Lung (tissue), 12 donors: ENCODE results near the gene CLEC10A. TPM values are rescaled to one million over a fixed set of nuclear protein-coding genes. Genes with fewer than 3 reads are reported as not detected.

Experiments
- ATAC-seq: fragments of 200-7000 bp; cut with Tn5 transposase; one replicate; pipeline ENCODE4 v1.9.1; 2020; ENCODE audit warnings: moderate number of reproducible peaks; ENCODE audit not compliant: insufficient read depth, low FRiP score
- DNase-seq, 3 donors: peaks; one replicate each; pipeline ENCODE4 v3.0.0-alpha.2; 2013 to 2017
- H3K27ac ChIP-seq, 2 donors: one replicate each; pipeline ENCODE4 v1.5.1; 2013; ENCODE audit warnings: mild to moderate bottlenecking in 2 of 2, moderate library complexity in 2 of 2, control low read depth in 1 of 2, inconsistent platforms in 1 of 2, low read depth in 1 of 2, low read length in 1 of 2
- H3K27me3 ChIP-seq, 3 donors: one replicate each; pipeline ENCODE4 v1.5.1; 2013; ENCODE audit warnings: low read length in 2 of 3; ENCODE audit not compliant: control insufficient read depth in 3 of 3, insufficient read depth in 3 of 3
- H3K36me3 ChIP-seq, 4 donors: one replicate each; pipeline ENCODE4 v1.5.1; 2013; ENCODE audit warnings: low read length in 4 of 4, mild to moderate bottlenecking in 1 of 4, moderate library complexity in 1 of 4; ENCODE audit not compliant: control insufficient read depth in 4 of 4, insufficient read depth in 4 of 4
- H3K4me1 ChIP-seq, 5 donors: one replicate each; pipeline ENCODE4 v1.5.1; 2013; ENCODE audit warnings: low read length in 5 of 5, mild to moderate bottlenecking in 2 of 5, moderate library complexity in 1 of 5; ENCODE audit not compliant: control insufficient read depth in 5 of 5, insufficient read depth in 5 of 5
- H3K4me3 ChIP-seq: one replicate; pipeline ENCODE4 v1.5.1; 2013; ENCODE audit warnings: mild to moderate bottlenecking, control low read depth, moderate library complexity
- H3K9ac ChIP-seq, 2 donors: one replicate each; pipeline ENCODE4 v1.5.1; 2013; ENCODE audit warnings: low read length in 2 of 2, control low read depth in 1 of 2; ENCODE audit not compliant: insufficient read depth in 1 of 2
- H3K9me3 ChIP-seq, 4 donors: one replicate each; pipeline ENCODE4 v1.5.1; 2013; ENCODE audit warnings: low read length in 3 of 4, mild to moderate bottlenecking in 1 of 4, moderate library complexity in 1 of 4; ENCODE audit not compliant: control insufficient read depth in 4 of 4, insufficient read depth in 3 of 4
- WGBS, 2 donors: extraction: QIAGEN DNeasy Blood & Tissue Kit; methylation state at CpG; one replicate each; pipeline ENCODE4 v1.1.7; 2013; 5-methylcytosine and 5-hydroxymethylcytosine counted together
- polyA plus RNA-seq, 2 donors: library from polyadenylated mRNA; stranded (reverse); fragments of 200-250 nt; gene quantifications; one replicate each; pipeline ENCODE4 v1.2.1, GENCODE V29; 2013
- total RNA-seq, 2 donors: library from RNA; depleted of rRNA in 1 of 2; stranded (reverse); fragments of >200 nt in 1 of 2; gene quantifications; one replicate each; pipeline ENCODE4 v1.2.1, GENCODE V29; 2014 to 2021
- TF ChIP-seq, protein P1 (sequence below): IDR thresholded peaks from 2 replicates; pipeline ENCODE4 v1.5.1; 2012; ENCODE audit warnings: mild to moderate bottlenecking; ENCODE audit errors: control extremely low read depth, extremely low read depth
- donor health status: control.
- donor health status: control.
- donor health status: Bipolar disorder and iron deficiency.
- donor health status: healthy.
- donor health status: DM: yes; HTN: yes; CAD: no.

The CLEC10A gene
- total and polyA plus RNA-seq, 4 donors = 3.7 to 18.4 (median 9.0) TPM

DNA sequence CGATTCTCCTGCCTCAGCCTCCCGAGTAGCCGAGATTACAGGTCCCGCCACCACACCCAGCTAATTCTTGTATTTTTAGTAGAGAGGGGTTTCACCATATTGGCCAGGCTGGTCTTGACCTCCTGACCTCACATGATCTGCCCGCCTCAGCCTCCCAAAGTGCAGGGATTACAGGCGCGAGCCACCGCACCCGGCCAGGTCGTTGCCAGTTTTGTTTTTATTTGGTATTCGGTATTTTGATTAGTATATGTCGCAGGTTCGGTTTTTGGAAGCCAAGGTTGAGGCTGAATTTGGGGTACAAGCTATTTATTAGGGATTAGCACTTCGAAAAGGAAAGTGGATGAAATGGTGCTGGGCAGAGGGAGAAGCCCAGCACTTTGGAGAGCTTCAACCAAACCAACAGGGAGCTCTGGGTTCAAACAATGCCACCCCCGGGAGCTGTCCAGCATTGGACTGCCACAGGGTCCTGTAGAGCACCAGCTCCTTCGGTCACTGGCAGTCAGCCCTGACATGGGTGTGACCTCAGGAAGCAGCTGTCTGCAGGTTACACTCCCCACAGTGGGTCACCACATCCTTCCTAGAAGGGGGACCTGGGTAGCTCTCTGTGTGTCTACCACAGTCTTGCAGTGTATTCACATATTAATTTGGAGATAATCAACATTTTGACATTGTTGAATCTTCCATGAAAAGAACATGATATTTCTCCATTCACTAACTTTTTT is 1.5 kb upstream of the CLEC10A start:
- Histone ChIP-seq H3K4me1 (peaks cover 0 to 4% (median 0%) of the 10 kb centered on the region in 5 donors), H3K9ac (no peak overlapping the region), H3K27ac (no peak overlapping the region), H3K4me3 (no peak overlapping the region), H3K36me3 (no peaks in the 10 kb centered on the region), H3K9me3 (no peaks in the 10 kb centered on the region), H3K27me3 (no peaks in the 10 kb centered on the region)
- TF ChIP-seq, protein P1, sequence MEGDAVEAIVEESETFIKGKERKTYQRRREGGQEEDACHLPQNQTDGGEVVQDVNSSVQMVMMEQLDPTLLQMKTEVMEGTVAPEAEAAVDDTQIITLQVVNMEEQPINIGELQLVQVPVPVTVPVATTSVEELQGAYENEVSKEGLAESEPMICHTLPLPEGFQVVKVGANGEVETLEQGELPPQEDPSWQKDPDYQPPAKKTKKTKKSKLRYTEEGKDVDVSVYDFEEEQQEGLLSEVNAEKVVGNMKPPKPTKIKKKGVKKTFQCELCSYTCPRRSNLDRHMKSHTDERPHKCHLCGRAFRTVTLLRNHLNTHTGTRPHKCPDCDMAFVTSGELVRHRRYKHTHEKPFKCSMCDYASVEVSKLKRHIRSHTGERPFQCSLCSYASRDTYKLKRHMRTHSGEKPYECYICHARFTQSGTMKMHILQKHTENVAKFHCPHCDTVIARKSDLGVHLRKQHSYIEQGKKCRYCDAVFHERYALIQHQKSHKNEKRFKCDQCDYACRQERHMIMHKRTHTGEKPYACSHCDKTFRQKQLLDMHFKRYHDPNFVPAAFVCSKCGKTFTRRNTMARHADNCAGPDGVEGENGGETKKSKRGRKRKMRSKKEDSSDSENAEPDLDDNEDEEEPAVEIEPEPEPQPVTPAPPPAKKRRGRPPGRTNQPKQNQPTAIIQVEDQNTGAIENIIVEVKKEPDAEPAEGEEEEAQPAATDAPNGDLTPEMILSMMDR = no peak
- WGBS, 2 donors = 81 to 85% methylated on average over 16 of the region's 16 CpGs
- peak in 1 of 3 donors; percentile 13 for DNase-seq
- no peak for ATAC-seq

DNA sequence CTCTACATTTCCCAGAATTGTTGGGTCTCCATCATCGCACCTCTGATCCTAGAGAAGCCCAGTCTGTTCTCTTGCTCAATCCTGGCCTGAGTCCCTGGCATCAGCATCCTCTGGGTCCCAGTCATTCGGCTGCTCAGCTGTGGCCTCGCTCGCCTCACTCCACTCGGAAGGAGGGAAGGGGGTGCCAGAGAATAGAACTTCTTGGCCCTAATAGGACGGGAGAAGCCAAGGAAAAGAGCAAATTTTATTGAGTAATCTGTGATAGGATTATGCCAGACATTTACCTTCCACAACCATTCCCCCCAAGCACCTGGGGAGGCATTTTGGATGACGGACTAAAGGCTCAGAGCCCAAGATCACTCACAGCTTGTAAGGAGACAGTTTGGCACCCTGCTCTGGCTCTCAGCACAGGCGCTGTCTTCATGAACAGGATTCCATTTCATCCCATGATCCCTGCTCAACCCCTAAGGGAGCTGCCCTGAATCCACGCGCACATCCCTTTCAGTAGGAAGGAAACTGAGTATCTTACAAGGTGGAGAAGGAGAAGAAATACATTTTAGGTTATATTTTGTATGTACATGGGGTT is 498 bp upstream of the CLEC10A start:
- Histone ChIP-seq H3K27me3 (no peaks in the 10 kb centered on the region), H3K9ac (no peak overlapping the region), H3K36me3 (no peaks in the 10 kb centered on the region), H3K4me1 (peaks cover 0 to 4% (median 0%) of the 10 kb centered on the region in 5 donors), H3K4me3 (no peak overlapping the region), H3K9me3 (no peaks in the 10 kb centered on the region), H3K27ac (peak overlapping the region in 1 of 2 donors; percentile 24)
- 56 to 69% methylated on average over 10 of the region's 10 CpGs for WGBS, 2 donors
- ATAC-seq (peak; percentile 43), DNase-seq (peak in 2 of 3 donors; percentile 6 to 56)
- TF ChIP-seq, protein P1 = no peak

- no peaks in the 10 kb centered on the region for H3K9me3 ChIP-seq
- H3K4me1 ChIP-seq = peaks cover 0 to 4% (median 0%) of the 10 kb centered on the region in 5 donors
- TF ChIP-seq, protein P1 = no peak
- H3K27ac ChIP-seq = no peak overlapping the region
- WGBS, 2 donors = 87 to 95% methylated on average over 10 of the region's 10 CpGs
- no peaks in the 10 kb centered on the region for H3K27me3 ChIP-seq
- ATAC-seq (no peak), DNase-seq (no peak)
- H3K4me3 ChIP-seq = no peak overlapping the region
- H3K36me3 ChIP-seq = no peaks in the 10 kb centered on the region
- H3K9ac ChIP-seq = no peak overlapping the region
These were observed 1.3 kb downstream of the CLEC10A start for GRCh38 chr17:7078711-7079110.
